HG02885 (cell line): ENCODE results near the gene FAM216B.
"Not testable (repeated sequence)": the region's sequence is repeated elsewhere in the genome, so short reads cannot be mapped to it uniquely, and the experiment has no call there.

Experiments used
- ATAC-seq: cut with Tn5 transposase; IDR thresholded peaks from one replicate; pipeline ENCODE4 v1.9.1; 2021; ENCODE audit warnings: mild to moderate bottlenecking; ENCODE audit not compliant: unreplicated experiment, poor library complexity

FAM216B gene

DNA sequence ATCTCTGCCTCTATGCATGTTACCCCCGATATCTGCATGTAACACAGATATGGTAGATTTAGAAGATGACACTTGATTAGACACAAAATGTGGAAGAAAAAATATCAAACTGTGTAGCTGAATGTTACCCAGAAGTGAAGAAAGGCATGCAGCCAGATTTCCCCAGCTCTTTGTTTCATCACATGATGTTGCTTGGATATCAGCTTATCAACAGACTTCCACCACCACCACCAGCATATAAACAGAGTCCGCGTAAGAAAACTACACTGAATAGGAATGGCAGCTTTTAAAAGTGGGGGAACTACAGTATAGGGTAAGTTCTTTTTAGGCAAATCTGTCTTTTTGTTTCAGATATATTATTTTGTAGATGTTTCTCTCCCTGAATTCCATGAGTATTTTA lies at the start of gene FAM216B:
TSS of gene FAM216B (plus strand) at position 233 of the 400 bp plus-strand sequence. CDS start 2,484 bp downstream, outside the sequence.
- no peak for ATAC-seq

DNA sequence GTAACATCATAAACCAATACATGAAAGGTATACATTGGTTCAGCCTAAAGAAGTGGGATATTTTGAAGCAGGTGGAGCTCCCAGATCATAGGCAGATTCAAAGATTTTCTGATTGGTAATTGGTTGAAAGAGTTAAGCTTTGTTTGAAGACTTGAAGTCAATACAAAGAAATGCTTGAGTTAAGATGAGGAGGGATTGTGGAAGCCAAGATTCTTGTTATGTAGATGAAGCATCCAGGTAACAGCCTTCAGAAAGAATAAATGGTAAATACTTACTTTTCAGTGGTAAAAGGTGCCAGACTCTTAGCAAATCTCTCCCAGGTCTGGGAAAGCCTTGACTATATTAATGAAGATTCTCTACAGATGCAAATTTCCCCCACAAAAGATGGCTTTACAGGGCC lies 49.3 kb upstream of the FAM216B start:
- ATAC-seq = no peak

DNA sequence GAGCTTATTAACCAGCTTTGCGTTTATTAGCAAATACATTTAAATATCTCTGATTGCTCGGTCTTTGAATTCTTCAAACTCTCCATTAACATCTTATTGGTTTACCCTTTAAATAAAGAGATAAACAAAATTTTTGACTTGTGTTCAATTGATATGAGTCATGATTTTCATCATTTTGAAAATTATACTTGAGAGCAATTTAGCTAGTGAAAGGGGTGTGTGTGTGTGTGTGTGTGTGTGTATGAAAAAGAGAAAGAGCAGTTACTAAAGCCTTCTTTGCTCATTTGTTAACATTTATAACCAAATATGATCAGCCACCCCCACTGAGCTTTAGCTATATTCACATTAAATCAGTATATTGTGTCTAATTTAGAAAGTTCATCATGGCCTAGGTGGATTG lies 48.3 kb upstream of the FAM216B start:
- no peak for ATAC-seq

DNA sequence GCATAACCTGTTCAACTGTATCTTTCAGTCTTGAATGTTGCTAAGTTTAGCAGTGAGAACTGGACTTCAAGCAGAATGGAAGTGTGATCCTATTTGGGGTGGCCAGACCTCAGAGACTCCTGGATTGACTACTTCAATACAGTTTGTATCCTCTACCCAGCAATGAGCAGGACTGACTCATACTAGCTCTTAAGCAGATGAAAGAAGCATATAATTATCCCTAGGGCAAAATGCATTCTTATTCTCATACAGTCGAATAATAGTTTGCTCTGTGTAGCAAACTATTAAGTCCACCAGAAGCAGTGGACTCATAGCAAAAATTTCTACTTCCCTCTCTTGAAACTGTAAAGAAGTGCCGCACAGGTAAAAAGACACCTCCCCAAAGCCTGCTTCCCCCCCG lies 46.4 kb upstream of the FAM216B start:
- no peak for ATAC-seq

DNA sequence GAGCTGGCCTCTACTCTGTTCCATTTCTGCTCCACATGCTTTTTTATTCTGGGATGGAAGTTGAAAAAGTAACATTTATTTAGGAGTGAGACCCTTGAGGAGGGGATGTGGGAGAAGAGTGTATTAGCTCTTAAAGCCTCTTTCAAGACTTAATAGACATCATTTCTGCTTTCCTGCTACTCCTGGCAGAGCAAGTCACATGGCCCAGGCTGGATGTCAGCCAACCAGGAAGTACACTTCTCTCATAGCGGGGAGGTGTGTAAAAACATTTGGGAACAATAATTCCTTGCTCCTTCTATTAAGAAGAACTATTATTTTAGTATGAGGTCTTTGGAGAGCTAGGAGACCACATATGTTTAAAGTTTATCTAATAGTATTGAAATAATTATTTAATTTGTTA lies 40.6 kb upstream of the FAM216B start:
- no peak for ATAC-seq

DNA sequence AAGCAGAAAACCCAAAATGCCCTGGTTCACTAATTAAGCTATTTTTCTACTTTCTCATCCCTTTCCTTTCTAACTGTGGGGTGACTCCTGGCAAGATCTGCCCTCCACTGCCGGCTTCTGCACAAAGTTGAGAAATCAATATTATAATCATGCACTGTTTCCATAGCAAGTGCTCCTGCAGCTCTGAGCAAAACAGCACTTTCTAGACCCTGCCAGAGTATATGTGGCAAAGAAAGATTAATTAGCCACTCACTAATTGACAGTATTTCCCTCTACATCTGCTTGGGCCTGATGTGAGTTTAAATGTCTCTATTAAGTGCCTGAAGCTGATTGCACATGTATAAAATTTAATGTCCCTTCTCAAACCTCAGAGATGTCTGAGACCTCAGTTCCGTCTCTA lies 39.5 kb upstream of the FAM216B start:
- no peak for ATAC-seq

DNA sequence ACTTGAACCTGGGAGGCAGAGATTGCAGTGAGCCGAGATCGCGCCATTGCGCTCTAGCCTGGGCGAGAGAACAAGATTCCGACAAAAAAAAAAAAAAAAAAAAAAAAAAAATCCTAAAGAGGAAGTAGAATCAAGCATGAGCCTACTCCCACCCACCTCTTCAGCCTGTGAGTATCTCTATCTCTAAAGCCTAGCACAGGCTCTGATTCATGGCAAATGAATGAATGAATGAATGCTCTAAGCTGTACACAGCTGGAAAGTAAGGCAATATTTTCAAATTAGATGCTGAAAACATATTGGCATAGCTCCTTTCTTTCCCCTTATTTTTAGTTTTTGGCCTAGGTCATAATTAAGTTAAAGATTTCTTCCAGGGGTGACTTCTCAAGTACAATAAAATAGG lies 35.7 kb upstream of the FAM216B start:
- ATAC-seq = no peak

DNA sequence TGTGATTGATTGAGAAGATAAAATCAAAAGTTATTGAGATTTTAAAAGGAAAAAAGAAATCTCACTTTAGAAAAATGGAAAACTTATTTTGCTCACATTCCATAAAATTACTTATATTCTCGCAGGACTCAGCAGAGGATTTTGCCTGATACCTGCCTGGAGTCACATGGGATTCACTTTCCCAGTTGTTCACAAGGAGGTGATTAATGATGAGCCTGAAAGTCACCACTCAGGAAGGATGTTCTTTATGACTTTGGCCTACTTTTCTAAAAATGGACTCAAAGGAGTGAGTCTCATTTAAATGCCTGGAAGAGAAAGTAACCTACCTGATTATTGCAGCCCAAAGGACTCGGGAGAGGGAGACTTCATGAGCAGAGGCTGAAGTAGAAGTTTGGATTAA lies 34.5 kb upstream of the FAM216B start:
- no peak for ATAC-seq

DNA sequence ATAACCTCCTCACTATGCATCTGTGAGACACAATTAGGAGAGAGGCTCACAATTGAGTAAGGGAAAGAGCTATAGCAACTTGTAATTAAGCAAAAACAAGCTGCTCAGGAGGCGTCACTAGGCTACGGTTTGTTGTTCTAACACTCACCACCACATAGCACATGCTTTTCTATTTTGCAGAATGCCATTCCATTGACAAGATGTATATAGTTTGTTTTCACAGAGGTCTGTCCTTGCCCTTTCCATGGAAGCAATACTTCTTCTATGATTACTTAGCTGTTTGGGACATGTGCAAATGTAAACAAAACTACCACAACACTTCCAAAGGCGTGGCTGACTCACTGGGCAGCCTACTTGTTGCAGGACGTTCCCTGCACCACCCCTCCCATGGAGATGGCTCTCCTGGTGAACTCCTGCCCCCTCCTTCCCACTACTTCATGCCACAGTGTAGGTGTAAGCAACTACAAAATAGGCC lies 33.9 kb upstream of the FAM216B start:
- ATAC-seq = no peak

DNA sequence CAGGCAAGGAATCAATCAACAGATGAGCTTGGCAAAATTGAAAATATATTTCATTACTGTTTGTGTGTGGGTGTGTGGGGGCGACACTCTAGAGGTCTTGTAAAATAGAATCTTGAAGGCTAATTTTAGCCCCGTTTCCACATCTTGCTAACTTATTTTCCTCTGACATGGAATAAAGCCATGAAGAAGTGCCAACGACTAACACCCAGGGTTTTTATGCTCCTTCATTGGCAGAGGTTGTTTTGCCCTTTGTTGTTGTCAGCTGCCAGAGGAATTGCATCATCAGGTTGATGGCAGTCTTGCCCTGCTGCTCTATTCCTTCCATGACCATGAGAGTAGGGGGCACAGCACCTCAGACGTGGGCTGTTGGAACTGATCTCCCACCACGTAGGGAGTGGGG lies 30.6 kb upstream of the FAM216B start:
- ATAC-seq = no peak

DNA sequence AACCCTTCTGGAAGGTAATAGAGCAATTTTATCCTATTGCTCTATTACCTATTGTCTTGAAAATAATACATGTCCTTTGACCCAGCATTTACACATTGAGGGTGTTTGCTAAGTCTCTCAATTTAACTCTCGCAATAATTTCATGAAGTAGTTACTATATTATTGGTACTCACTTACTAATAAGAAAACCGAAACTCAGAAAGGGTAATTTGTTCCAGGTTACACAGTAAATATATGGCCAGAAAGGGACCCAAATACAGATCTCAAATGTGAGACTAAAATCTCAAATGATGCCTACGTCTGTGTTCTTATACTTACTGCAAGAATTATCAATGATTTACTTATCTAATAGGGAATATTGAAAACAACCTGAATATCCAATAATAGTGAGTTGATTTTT lies 29.7 kb upstream of the FAM216B start:
- ATAC-seq = peak; percentile 86

DNA sequence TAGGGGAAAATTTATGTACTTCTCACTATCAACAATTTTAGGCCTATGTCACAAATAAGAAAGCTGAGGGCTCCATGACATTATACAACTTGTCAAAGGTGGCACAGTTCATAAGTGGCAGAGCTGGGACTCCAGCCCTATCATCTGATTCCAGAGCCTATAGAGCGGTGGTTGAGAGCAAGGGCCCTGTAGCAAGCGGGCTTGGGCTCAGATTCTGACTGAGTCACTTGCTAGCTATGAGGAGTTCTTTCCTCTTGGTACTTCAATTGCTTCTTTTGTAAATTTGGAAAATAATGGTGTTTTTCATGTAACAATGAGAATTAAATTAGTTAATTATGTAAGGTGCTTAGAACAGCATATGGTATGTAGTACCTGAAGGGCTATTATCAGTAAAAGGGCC lies 28.7 kb upstream of the FAM216B start:
- ATAC-seq = no peak

DNA sequence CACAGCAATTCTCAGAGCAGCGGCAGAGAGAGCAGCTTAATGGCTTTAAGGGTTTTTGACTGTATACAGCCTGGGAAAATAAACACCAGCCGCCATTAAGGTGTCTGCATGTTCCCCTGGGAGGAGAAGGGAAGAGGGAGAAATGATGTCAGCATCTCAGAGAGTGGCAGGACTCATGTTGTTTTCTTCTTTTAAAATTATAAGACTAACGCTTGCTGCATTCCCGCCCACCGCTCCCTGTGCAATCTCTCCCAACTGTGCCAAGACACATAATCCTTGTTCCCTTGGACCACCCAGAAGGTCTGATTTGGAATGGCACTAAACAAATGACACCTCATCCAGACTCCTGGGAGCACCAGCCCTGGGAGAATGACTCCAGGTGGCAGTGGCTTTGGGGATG lies 27.7 kb upstream of the FAM216B start:
- ATAC-seq = no peak

DNA sequence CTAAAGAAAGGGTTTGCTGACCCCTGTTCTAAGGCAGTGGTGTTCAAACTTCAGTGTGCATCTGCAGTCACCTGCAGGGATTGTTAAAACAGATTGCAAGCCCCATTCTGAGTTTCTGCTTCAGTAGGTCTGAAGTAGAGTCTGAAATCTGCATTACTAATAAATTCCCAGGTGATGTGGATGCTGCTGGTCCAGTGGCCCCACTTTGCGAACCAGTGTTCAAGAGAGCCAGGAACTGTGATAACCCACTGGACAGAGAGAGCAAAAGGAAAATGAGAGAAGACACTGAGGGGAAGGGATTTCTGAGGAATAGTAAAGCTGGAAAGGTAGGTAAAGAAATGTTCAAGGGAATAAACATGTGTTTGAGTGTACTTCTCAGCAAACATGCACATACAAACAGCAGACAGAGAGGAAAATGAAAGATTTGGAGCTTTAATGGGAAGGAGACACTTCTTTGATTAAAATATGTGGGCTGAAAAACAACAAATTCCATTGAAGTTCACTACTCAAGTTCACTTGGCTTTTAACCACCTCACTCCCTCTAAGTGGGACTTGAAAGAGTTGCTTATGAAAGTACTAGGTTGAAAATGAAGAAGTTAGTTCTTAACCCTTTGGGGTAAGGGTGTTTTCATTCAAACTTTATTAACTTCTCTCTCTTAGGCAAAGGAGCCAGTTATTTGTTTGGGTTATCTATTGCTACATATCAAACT lies 26.4 kb upstream of the FAM216B start:
- no peak for ATAC-seq

DNA sequence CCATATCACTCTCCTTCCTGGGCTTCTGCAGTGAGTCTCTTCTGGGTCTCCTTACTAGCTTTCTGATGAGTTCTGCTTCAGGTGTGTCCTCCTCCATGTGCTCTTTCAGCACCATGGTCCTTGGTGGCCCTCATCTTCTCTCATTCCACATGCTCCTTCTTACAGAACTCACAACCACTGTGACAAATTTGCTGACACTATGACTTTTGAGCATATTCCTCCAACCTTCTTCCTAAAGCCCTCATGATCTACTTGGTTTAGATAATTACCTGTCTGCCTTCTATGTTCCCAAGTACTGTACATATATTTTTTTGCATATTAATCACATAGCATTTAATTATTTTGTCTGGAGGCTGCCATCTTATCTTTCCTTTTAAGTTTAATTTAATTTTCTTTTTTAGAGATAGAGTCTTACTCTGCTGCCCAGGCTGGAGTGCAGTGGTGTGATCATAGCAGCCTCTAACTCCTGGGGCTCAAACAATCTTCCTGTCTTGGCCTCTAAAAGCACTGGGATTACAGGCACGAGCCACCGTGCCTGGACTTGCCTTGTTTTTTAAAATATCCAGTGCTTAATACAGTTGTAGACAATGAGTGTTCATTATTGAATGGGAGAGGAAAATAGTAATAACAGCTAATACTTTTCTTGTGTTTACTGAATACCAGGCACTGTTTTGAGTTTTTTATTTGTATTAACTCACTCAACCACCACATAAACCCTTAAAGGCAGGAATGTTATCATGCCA lies 23.5 kb upstream of the FAM216B start:
- ATAC-seq = no peak

DNA sequence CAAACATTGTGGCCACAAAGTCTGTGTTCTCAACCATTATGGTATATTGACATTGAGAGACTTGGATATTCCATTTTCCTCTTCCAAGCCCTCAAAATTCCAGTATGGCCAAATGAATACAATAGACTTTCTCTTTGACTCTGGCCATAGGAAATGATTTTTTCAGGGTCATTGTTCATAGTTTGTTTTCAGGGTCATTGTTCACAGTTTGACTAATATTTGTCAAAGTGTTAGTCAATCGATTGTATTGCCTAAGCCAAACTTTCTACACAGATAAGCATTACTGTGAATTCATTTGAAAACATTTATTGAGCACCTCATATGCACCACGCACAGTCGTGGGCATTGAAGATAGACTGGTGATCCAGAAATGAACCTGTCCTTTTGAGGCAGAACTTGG lies 22.9 kb upstream of the FAM216B start:
- no peak for ATAC-seq

DNA sequence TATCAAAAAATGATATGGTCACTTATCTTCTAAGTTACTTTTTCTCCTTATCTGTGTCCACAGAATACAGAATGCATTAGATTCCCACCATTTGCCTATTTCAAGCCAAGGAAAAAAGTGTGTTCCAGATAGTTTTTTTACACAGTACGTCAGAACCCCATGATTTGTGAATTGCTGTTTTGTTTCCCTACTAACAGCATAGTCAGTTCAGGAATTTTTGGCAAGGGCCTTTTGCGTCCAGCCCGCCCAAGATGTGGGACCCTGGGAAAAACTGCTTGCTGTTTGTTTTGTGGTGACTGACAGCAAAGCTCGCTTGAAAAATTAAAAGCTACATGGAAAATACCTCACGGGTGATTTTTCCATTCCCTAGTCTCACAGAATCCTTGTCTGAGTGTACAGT lies 20.4 kb upstream of the FAM216B start:
- ATAC-seq = no peak

DNA sequence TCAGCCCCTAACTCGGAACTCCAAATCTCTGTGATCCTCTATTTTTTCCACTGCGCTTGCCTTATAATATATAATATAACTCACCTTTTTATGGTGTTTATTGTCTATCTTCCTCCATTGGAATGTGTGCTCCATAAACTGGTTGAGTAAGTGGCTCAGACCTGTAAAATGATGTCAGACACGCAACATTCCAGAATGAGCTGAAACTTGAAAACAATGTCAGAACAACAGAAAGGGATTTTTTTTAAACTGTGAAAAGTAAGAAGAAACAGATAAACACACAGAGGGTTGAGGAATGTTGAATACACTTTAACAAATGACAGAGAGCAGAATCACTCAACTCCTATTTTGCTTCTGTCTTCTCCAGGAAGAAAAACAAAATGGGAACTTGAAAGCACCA lies 19.1 kb upstream of the FAM216B start:
- ATAC-seq = no peak

DNA sequence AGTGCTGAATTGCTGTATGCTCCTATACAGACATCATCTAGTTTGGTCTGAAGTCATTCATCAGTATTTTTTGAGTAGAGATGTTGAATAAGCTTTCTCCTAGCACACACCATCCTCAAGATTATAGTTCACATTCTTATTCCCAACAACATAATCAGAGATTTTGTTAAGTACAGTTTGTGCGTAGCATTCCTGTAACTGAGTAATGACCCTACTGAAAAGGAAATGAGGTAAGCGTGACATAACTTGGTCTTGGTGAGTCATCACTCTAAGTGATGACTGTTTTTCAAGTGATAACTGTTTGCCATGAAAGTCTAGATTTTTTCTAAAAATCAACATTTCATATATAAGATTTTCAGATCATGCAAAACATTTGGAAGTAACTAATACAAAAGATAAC lies 18.5 kb upstream of the FAM216B start:
- no peak for ATAC-seq

DNA sequence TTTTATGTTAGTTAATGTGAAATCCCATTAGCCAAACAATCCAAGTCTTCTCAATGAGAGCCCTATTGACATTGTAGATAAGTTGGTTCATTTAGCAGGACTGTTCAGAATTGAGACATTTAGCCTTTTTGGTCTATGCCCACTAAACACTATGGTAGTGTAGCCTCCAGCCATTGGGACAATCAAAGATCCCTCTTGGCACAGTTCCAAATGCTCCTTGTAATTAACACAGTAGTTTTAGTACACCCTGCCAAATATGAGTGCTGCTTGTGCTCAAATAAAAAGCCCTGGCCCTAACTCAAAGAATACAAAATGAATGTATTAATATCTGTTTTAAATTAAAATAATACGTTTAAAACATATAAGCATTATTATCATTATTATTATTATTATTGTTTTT lies 15.4 kb upstream of the FAM216B start:
- no peak for ATAC-seq

DNA sequence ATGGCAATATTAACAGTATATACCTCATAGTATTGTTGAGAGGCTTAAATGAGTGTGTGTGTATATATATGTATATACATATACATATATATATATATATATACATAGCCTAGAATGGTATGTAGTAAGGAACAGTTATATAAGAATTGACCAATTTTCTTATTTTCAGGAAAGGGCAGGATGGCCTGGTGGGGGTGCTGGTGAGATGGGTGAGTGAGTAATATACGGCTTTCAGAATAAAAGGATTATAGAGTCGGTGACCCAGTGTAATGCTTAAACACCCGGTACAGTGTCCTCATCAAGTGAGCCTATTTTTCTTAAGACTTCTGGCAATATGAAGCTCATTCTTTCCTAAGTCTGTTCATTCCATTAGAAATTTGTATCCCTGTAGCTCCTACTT lies 11.7 kb upstream of the FAM216B start:
- no peak for ATAC-seq

DNA sequence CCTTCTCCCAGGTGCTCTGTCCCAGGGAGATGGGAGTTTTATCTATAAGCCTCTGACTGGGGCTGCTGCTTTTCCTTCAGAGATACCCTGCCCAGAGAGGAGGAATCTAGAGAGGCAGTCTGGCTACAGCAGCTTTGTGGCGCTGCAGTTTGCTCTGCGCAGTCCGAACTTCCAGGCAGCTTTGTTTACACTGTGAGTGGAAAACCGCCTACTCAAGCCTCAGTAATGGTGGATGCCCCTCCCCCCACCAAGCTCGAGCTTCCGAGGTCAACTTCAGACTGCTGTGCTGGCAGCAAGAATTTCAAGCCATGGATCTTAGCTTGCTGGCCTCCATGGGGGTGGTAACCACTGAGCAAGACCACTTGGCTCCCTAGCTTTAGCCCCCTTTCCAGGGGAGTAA lies 4.8 kb upstream of the FAM216B start:
- not testable (repeated sequence) for ATAC-seq
